Lower lobe of right lung (tissue), 2 donors: ENCODE data around the gene MMAB. TPM values are rescaled to one million over a fixed set of nuclear protein-coding genes. Genes with fewer than 3 reads are reported as not detected.
A peak's percentile ranks its signal among the peaks of the same experiment; 100 is the strongest.

Source experiments
- ATAC-seq, 2 donors: fragments of 200-7000 bp; cut with Tn5 transposase; one replicate each; pipeline ENCODE4 v1.9.1; 2020 to 2022; ENCODE audit warnings: mild to moderate bottlenecking in 2 of 2, moderate library complexity in 2 of 2
- DNase-seq: peaks from one replicate; pipeline ENCODE4 v3.0.0-alpha.2; 2020
- H3K27ac ChIP-seq: fragments of 200-600 bp; one replicate; pipeline ENCODE4 v1.8.0; 2022
- H3K27me3 ChIP-seq: fragments of 200-600 bp; one replicate; pipeline ENCODE4 v1.8.0; 2022; ENCODE audit warnings: low read depth
- H3K36me3 ChIP-seq: fragments of 200-600 bp; one replicate; pipeline ENCODE4 v1.8.0; 2022; ENCODE audit warnings: mild to moderate bottlenecking
- H3K4me1 ChIP-seq: fragments of 200-600 bp; one replicate; pipeline ENCODE4 v1.8.0; 2022
- H3K4me3 ChIP-seq: fragments of 200-600 bp; one replicate; pipeline ENCODE4 v1.8.0; 2022; ENCODE audit warnings: mild to moderate bottlenecking
- H3K9me3 ChIP-seq: fragments of 200-600 bp; one replicate; pipeline ENCODE4 v1.8.0; 2022
- intact Hi-C: fragments of 100-400 bp; cut with DNase I; formaldehyde crosslinking; loops from one replicate; pipeline ENCODE4 v1.11.0; 2022
- total RNA-seq: library from RNA; stranded (reverse); fragmentation: NEBNext Ultra II Directional; extraction: Animal tissue kit (Norgen Biotek cat#: 25700); gene quantifications from one replicate; pipeline ENCODE4 v1.2.1, GENCODE V29; 2021
- TF ChIP-seq, protein P1 (sequence below): fragments of 200-600 bp; IDR thresholded peaks from one replicate; pipeline ENCODE4 v1.8.0; 2022; ENCODE audit warnings: antibody characterized with exemption, mild to moderate bottlenecking
- donor health status: DM: no; HTN: yes; CAD: no; lungs with severe emphysema.

Gene MMAB
- total RNA-seq, 1 donor from 2014 or later: 55.0 TPM

DNA sequence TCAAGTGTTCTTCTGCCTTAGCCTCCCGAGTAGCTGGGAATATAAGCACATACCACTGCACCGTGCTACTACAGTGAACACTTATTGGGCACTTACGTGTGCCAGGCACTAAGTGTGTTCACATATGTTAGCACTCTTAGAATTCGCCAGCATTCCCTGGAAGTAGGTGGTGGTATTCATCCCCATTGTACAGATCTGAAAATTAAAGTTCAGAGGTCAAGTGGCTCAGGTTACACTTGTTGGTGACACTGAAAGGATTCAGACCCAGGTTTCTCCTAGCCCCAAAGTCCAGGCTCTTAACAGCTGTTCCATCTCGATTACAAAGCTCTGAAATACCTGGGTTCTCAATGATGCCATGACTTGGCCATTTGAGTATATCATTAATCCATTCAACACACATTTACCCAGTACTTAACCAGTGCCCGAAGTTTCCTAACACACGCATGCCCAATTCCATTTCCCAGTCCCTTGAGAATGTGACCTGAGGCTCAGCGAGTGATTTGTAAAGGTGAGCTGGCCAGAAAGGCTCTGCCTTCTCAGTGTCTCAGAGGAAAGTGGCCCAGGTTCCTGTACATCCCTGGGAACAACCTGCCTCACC lies 5.1 kb upstream of the MMAB start:
- DNase-seq: no peak
- no peak overlapping the region for H3K27ac ChIP-seq
- no peak overlapping the region for H3K4me3 ChIP-seq
- ATAC-seq: no peak
- H3K27me3 ChIP-seq: no peaks in the 10 kb centered on the region
- peaks cover 65% of the 10 kb centered on the region for H3K36me3 ChIP-seq
- no peaks in the 10 kb centered on the region for H3K9me3 ChIP-seq
- intact Hi-C loops: no loop called here
- peaks cover 14% of the 10 kb centered on the region for H3K4me1 ChIP-seq
- TF ChIP-seq, protein P1, sequence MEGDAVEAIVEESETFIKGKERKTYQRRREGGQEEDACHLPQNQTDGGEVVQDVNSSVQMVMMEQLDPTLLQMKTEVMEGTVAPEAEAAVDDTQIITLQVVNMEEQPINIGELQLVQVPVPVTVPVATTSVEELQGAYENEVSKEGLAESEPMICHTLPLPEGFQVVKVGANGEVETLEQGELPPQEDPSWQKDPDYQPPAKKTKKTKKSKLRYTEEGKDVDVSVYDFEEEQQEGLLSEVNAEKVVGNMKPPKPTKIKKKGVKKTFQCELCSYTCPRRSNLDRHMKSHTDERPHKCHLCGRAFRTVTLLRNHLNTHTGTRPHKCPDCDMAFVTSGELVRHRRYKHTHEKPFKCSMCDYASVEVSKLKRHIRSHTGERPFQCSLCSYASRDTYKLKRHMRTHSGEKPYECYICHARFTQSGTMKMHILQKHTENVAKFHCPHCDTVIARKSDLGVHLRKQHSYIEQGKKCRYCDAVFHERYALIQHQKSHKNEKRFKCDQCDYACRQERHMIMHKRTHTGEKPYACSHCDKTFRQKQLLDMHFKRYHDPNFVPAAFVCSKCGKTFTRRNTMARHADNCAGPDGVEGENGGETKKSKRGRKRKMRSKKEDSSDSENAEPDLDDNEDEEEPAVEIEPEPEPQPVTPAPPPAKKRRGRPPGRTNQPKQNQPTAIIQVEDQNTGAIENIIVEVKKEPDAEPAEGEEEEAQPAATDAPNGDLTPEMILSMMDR: no peak

- peaks cover 21% of the 10 kb centered on the region for H3K4me1 ChIP-seq
- H3K27me3 ChIP-seq: no peaks in the 10 kb centered on the region
- TF ChIP-seq, protein P1: no peak
- ATAC-seq (no peak), DNase-seq (no peak)
- H3K27ac ChIP-seq: no peak overlapping the region
- H3K9me3 ChIP-seq: no peaks in the 10 kb centered on the region
- intact Hi-C loops: no loop called here
- no peak overlapping the region for H3K4me3 ChIP-seq
- H3K36me3 ChIP-seq: peaks cover 65% of the 10 kb centered on the region
Measured at GRCh38 chr12:109577311-109577710, 4.0 kb upstream of the MMAB start.

- DNase-seq: no peak
- intact Hi-C loops: no loop called here
- ATAC-seq: no peak
- TF ChIP-seq, protein P1: no peak
- Histone ChIP-seq H3K36me3 (peaks cover 60% of the 10 kb centered on the region), H3K4me1 (peaks cover 29% of the 10 kb centered on the region), H3K9me3 (no peaks in the 10 kb centered on the region), H3K4me3 (no peak overlapping the region), H3K27me3 (no peaks in the 10 kb centered on the region), H3K27ac (no peak overlapping the region)
Measured at GRCh38 chr12:109575683-109576082, 2.4 kb upstream of the MMAB start.

DNA sequence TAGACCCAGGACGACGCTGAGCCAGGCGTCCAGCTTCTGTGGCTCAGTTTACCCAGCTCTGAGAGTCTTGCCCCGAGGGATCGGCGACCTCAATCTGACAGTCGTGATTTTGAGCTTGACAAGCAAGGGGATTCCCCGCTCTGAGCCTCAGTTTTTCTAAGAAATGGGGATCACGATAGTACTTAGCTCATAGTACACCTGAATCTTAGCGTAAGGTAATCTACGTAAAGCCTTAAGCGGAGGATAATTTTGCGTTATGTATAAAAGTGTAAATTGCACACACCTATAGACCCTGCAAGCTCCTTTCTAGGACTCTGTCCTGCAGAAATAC lies 575 bp upstream of the MMAB start:
- Histone ChIP-seq H3K4me3 (peak overlapping the region; percentile 85), H3K4me1 (peaks cover 29% of the 10 kb centered on the region), H3K36me3 (peaks cover 59% of the 10 kb centered on the region), H3K9me3 (no peaks in the 10 kb centered on the region), H3K27me3 (no peaks in the 10 kb centered on the region), H3K27ac (peak overlapping the region; percentile 91)
- DNase-seq (no peak), ATAC-seq (no peak)
- TF ChIP-seq, protein P1: no peak
- intact Hi-C loops: no loop called here

DNA sequence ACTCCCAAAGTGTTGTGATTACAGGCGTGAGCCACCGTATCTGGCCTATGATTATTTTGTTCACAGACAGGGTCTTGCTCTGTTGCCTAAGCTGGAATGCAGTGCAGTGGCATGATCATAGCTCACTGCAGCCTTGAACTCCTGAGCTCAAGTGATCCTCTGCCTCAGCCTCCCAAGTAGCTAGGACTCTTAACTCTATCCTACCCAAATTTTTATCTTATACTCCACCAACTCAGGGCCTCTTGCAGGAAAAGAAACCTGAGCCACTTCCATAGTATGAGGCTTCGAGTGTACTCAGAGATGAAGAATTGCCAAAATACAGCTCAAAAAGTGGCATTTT lies 828 bp downstream of the MMAB start:
- DNase-seq: no peak
- Histone ChIP-seq H3K4me3 (peak overlapping the region; percentile 85), H3K36me3 (peaks cover 58% of the 10 kb centered on the region), H3K9me3 (no peaks in the 10 kb centered on the region), H3K27me3 (no peaks in the 10 kb centered on the region), H3K4me1 (peaks cover 29% of the 10 kb centered on the region), H3K27ac (peak overlapping the region; percentile 91)
- no peak for ATAC-seq
- TF ChIP-seq, protein P1: no peak
- intact Hi-C loops: no loop called here
